ENCODE measurements around the gene LCAT.

GRCh38 chr16:67942200-67942509 is 1.8 kb downstream of the LCAT start:
- TF ChIP-seq GABPA (IDR thresholded peaks at IDR 0.05; ENCODE audit: low read depth) (no peak), REST (IDR thresholded peaks at IDR 0.05; ENCODE audit: insufficient replicate concordance, low read depth) (no peak)
